ENCODE data around the gene IKZF2. TPM values are rescaled to one million over a fixed set of nuclear protein-coding genes. Genes with fewer than 3 reads are reported as not detected.

Gene IKZF2
- total RNA-seq, 1 donor from 2014 or later: 29.2 TPM

- no peaks in the 10 kb centered on the region for H3K9me3 ChIP-seq
- TF ChIP-seq POLR2AphosphoS5 (IDR thresholded peaks at IDR 0.05; ENCODE audit: insufficient read depth in 1 of 2, low read depth in 1 of 2) (no peak), POLR2A (IDR thresholded peaks at IDR 0.05) (no peak)
- TF ChIP-seq, protein P1, sequence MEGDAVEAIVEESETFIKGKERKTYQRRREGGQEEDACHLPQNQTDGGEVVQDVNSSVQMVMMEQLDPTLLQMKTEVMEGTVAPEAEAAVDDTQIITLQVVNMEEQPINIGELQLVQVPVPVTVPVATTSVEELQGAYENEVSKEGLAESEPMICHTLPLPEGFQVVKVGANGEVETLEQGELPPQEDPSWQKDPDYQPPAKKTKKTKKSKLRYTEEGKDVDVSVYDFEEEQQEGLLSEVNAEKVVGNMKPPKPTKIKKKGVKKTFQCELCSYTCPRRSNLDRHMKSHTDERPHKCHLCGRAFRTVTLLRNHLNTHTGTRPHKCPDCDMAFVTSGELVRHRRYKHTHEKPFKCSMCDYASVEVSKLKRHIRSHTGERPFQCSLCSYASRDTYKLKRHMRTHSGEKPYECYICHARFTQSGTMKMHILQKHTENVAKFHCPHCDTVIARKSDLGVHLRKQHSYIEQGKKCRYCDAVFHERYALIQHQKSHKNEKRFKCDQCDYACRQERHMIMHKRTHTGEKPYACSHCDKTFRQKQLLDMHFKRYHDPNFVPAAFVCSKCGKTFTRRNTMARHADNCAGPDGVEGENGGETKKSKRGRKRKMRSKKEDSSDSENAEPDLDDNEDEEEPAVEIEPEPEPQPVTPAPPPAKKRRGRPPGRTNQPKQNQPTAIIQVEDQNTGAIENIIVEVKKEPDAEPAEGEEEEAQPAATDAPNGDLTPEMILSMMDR (IDR thresholded peaks at IDR 0.05): no peak
- H3K27me3 ChIP-seq: no peaks in the 10 kb centered on the region
- H3K4me3 ChIP-seq: no peak overlapping the region
- no peaks in the 10 kb centered on the region for H3K4me1 ChIP-seq
- intact Hi-C loops (cut with DNase I): no loop called here
- H3K36me3 ChIP-seq: no peaks in the 10 kb centered on the region
- no peak for DNase-seq (ENCODE audit: extremely low spot score in 2 of 2)
- H3K27ac ChIP-seq: no peak overlapping the region
Observed at GRCh38 chr2:213164263-213164662, 12.9 kb upstream of the IKZF2 start.

GRCh38 chr2:213162516-213163118 is 11.2 kb upstream of the IKZF2 start:
- intact Hi-C loops (cut with DNase I): no loop called here
- Histone ChIP-seq H3K4me3 (no peak overlapping the region), H3K4me1 (no peaks in the 10 kb centered on the region), H3K36me3 (no peaks in the 10 kb centered on the region), H3K27ac (no peak overlapping the region), H3K27me3 (no peaks in the 10 kb centered on the region), H3K9me3 (no peaks in the 10 kb centered on the region)
- TF ChIP-seq POLR2AphosphoS5 (IDR thresholded peaks at IDR 0.05; ENCODE audit: insufficient read depth in 1 of 2, low read depth in 1 of 2) (no peak), POLR2A (IDR thresholded peaks at IDR 0.05) (no peak)
- TF ChIP-seq, protein P1 (IDR thresholded peaks at IDR 0.05): no peak
- DNase-seq (ENCODE audit: extremely low spot score in 2 of 2): no peak

- no peaks in the 10 kb centered on the region for H3K27me3 ChIP-seq
- intact Hi-C loops (cut with DNase I): no loop called here
- no peaks in the 10 kb centered on the region for H3K36me3 ChIP-seq
- H3K4me1 ChIP-seq: no peaks in the 10 kb centered on the region
- no peak overlapping the region for H3K4me3 ChIP-seq
- TF ChIP-seq, protein P1 (IDR thresholded peaks at IDR 0.05): no peak
- TF ChIP-seq POLR2A (IDR thresholded peaks at IDR 0.05): no peak
- no peak for TF ChIP-seq POLR2AphosphoS5 (IDR thresholded peaks at IDR 0.05; ENCODE audit: insufficient read depth in 1 of 2, low read depth in 1 of 2)
- no peak for DNase-seq (ENCODE audit: extremely low spot score in 2 of 2)
- H3K27ac ChIP-seq: no peak overlapping the region
- no peaks in the 10 kb centered on the region for H3K9me3 ChIP-seq
Observed at GRCh38 chr2:213161759-213162515, 10.5 kb upstream of the IKZF2 start.

- TF ChIP-seq POLR2A (IDR thresholded peaks at IDR 0.05) (no peak), POLR2AphosphoS5 (IDR thresholded peaks at IDR 0.05; ENCODE audit: insufficient read depth in 1 of 2, low read depth in 1 of 2) (no peak)
- TF ChIP-seq, protein P1 (IDR thresholded peaks at IDR 0.05): no peak
- no peaks in the 10 kb centered on the region for H3K27me3 ChIP-seq
- no peak for DNase-seq (ENCODE audit: extremely low spot score in 2 of 2)
- no peak overlapping the region for H3K27ac ChIP-seq
- intact Hi-C loops (cut with DNase I): no loop called here
- H3K4me1 ChIP-seq: no peaks in the 10 kb centered on the region
- H3K4me3 ChIP-seq: no peak overlapping the region
- H3K9me3 ChIP-seq: no peaks in the 10 kb centered on the region
- no peaks in the 10 kb centered on the region for H3K36me3 ChIP-seq
Observed at GRCh38 chr2:213159768-213160167, 8.4 kb upstream of the IKZF2 start.

DNA sequence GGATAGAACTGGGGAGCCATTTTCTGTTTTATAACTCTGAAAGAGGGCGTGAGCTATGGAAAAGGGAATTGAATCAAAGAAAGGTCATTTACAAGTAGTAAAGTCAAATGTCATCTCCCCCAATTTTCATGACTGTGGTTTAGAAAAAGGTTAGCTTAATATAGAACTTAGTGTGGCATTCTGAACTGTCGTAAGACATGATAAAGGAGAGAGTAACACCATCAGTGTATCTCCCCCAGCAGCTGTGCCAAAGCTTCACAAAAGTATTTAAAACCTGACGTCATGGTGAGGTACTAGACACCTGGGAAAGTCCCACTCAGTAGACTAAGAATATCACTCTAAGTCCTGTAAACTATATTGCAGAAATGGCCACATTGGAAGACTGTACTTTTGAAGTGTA is 5.8 kb upstream of the IKZF2 start:
- DNase-seq (ENCODE audit: extremely low spot score in 2 of 2): no peak
- no peaks in the 10 kb centered on the region for H3K27me3 ChIP-seq
- no peaks in the 10 kb centered on the region for H3K9me3 ChIP-seq
- no peaks in the 10 kb centered on the region for H3K36me3 ChIP-seq
- H3K27ac ChIP-seq: no peak overlapping the region
- H3K4me1 ChIP-seq: peaks cover 10% of the 10 kb centered on the region
- intact Hi-C loops (cut with DNase I): no loop called here
- TF ChIP-seq POLR2A (IDR thresholded peaks at IDR 0.05) (no peak), POLR2AphosphoS5 (IDR thresholded peaks at IDR 0.05; ENCODE audit: insufficient read depth in 1 of 2, low read depth in 1 of 2) (no peak)
- TF ChIP-seq, protein P1 (IDR thresholded peaks at IDR 0.05): no peak
- H3K4me3 ChIP-seq: no peak overlapping the region
